SK-N-SH treated with all-trans-retinoic acid at 6 μM for 48 hours (cell line): ENCODE data around the gene PTPRJ.

Experiments used
- ATAC-seq: fragments of 200-7000 bp; cut with Tn5 transposase; 3 replicates; pipeline ENCODE4 v1.9.1; 2020; ENCODE audit warnings: mild to moderate bottlenecking, moderate library complexity
- ARNTL ChIP-seq: fragments of 450-650 bp; formaldehyde crosslinking; IDR thresholded peaks from 2 replicates; pipeline ENCODE4 v1.5.0; 2020; ENCODE audit warnings: low read depth, mild to moderate bottlenecking, moderate library complexity, borderline replicate concordance
- BACH2 ChIP-seq: fragments of 250-450 bp; sonication (Bioruptor Pico); IDR thresholded peaks from 2 replicates; pipeline ENCODE4 v1.9.0; 2021; ENCODE audit warnings: mild to moderate bottlenecking, borderline replicate concordance
- CSDC2 ChIP-seq: fragments of 250-450 bp; sonication (Bioruptor Pico); IDR thresholded peaks from 2 replicates; pipeline ENCODE4 v1.5.0; 2020; ENCODE audit warnings: mild to moderate bottlenecking, moderate library complexity
- ESRRG ChIP-seq: fragments of 250-450 bp; sonication (Bioruptor Pico); IDR thresholded peaks from 2 replicates; pipeline ENCODE4 v1.6.1; 2021; ENCODE audit warnings: mild to moderate bottlenecking
- GLIS3 ChIP-seq: fragments of 250-450 bp; sonication (Bioruptor Pico); IDR thresholded peaks from 2 replicates; pipeline ENCODE4 v1.5.0; 2020; ENCODE audit warnings: mild to moderate bottlenecking, moderate library complexity
- ISL1 ChIP-seq: fragments of 250-450 bp; sonication (Bioruptor Pico); IDR thresholded peaks from 2 replicates; pipeline ENCODE4 v2.1.2; 2022; ENCODE audit warnings: mild to moderate bottlenecking, moderate library complexity
- OSR1 ChIP-seq: fragments of 250-450 bp; sonication (Bioruptor Pico); IDR thresholded peaks from 2 replicates; pipeline ENCODE4 v1.8.0; 2022; ENCODE audit warnings: moderate library complexity, mild to moderate bottlenecking, inconsistent platforms
- PATZ1 ChIP-seq: fragments of 250-450 bp; sonication (Bioruptor Pico); IDR thresholded peaks from 2 replicates; pipeline ENCODE4 v1.8.0; 2020; ENCODE audit warnings: mild to moderate bottlenecking, moderate library complexity, borderline replicate concordance
- POU6F1 ChIP-seq: fragments of 250-450 bp; sonication (Bioruptor Pico); IDR thresholded peaks from 2 replicates; pipeline ENCODE4 v1.8.0; 2021; ENCODE audit warnings: low read depth, mild to moderate bottlenecking, moderate library complexity, borderline replicate concordance
- PPARA ChIP-seq: fragments of 250-450 bp; sonication (Bioruptor Pico); IDR thresholded peaks from 2 replicates; pipeline ENCODE4 v1.5.0; 2020; ENCODE audit warnings: mild to moderate bottlenecking, borderline replicate concordance
- RARB ChIP-seq: fragments of 250-450 bp; sonication (Bioruptor Pico); IDR thresholded peaks from 2 replicates; pipeline ENCODE4 v1.8.0; 2021; ENCODE audit warnings: mild to moderate bottlenecking, moderate library complexity
- SNAI2 ChIP-seq: fragments of 250-450 bp; sonication (Bioruptor Pico); IDR thresholded peaks from 2 replicates; pipeline ENCODE4 v1.5.0; 2020; ENCODE audit warnings: mild to moderate bottlenecking, moderate library complexity
- TCF4 ChIP-seq: fragments of 250-450 bp; sonication (Bioruptor Pico); IDR thresholded peaks from 2 replicates; pipeline ENCODE4 v1.8.0; 2021; ENCODE audit warnings: mild to moderate bottlenecking, moderate library complexity, borderline replicate concordance
- ZC3H10 ChIP-seq: fragments of 250-450 bp; sonication (Bioruptor Pico); IDR thresholded peaks from 2 replicates; pipeline ENCODE4 v1.5.1; 2021; ENCODE audit warnings: mild to moderate bottlenecking, moderate library complexity
- ZFP3 ChIP-seq: fragments of 250-450 bp; sonication (Bioruptor Pico); IDR thresholded peaks from 2 replicates; pipeline ENCODE4 v1.5.0; 2020; ENCODE audit warnings: mild to moderate bottlenecking, moderate library complexity
- ZFP30 ChIP-seq: fragments of 450-650 bp; formaldehyde crosslinking; IDR thresholded peaks from 2 replicates; pipeline ENCODE4 v1.5.0; 2022; ENCODE audit warnings: mild to moderate bottlenecking, moderate library complexity
- ZNF565 ChIP-seq: fragments of 450-650 bp; formaldehyde crosslinking; conservative IDR thresholded peaks from 2 replicates; pipeline ENCODE4 v1.5.0; 2020; ENCODE audit warnings: low read depth, mild to moderate bottlenecking, moderate library complexity
- ZNF70 ChIP-seq: fragments of 450-650 bp; formaldehyde crosslinking; IDR thresholded peaks from 2 replicates; pipeline ENCODE4 v1.5.0; 2020; ENCODE audit warnings: mild to moderate bottlenecking, moderate library complexity
- ZNF8 ChIP-seq: fragments of 450-650 bp; formaldehyde crosslinking; IDR thresholded peaks from 2 replicates; pipeline ENCODE4 v1.5.0; 2020; ENCODE audit warnings: mild to moderate bottlenecking, moderate library complexity
- TF ChIP-seq, protein P1 (sequence below): fragments of 250-450 bp; sonication (Bioruptor Pico); IDR thresholded peaks from 2 replicates; pipeline ENCODE4 v1.5.1; 2020; ENCODE audit warnings: low read depth, mild to moderate bottlenecking, moderate library complexity
- TF ChIP-seq, protein P2 (sequence below): fragments of 250-450 bp; sonication (Bioruptor Pico); IDR thresholded peaks from 2 replicates; pipeline ENCODE4 v1.5.0; 2020; ENCODE audit warnings: mild to moderate bottlenecking, moderate library complexity

PTPRJ gene

DNA sequence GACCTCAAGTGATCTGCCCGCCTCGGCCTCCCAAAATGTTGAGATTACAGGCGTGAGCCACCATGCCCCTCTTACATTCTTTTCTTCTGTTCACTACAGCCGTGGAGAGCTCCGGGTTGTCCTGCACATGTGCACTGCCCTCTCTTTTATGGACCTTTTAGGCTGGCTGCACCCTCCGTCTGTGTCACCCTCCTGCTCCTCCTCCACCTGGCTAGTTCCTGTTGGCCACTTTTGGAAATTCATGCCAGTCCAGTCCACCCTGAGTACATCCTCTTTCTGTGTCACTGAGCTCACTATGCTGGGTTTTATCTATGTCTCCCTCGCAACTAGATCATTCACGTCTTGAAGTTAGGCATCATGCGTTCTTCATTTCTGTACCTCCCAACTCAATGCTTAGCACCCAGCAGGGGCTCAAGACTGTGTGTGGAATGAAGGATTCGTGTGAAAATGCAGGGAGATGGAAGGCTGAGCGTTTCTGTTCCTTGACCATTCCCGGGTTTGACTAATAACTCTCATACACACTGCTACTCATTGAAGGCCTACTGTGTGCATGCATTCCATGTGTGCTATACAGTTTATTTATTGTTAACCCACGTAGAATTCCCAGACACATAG, 60.6 kb downstream of the PTPRJ start (continued):
- TF ChIP-seq, protein P1, sequence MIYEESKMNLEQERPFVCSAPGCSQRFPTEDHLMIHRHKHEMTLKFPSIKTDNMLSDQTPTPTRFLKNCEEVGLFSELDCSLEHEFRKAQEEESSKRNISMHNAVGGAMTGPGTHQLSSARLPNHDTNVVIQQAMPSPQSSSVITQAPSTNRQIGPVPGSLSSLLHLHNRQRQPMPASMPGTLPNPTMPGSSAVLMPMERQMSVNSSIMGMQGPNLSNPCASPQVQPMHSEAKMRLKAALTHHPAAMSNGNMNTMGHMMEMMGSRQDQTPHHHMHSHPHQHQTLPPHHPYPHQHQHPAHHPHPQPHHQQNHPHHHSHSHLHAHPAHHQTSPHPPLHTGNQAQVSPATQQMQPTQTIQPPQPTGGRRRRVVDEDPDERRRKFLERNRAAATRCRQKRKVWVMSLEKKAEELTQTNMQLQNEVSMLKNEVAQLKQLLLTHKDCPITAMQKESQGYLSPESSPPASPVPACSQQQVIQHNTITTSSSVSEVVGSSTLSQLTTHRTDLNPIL (CRISPR knock-in tag): no peak
- no peak for TF ChIP-seq PATZ1 (CRISPR knock-in tag)
- no peak for TF ChIP-seq ZNF565 (CRISPR knock-in tag)
- no peak for TF ChIP-seq RARB (CRISPR knock-in tag)
- no peak for TF ChIP-seq TCF4 (CRISPR knock-in tag)
- TF ChIP-seq ISL1 (CRISPR knock-in tag): no peak
- TF ChIP-seq ZFP30 (CRISPR knock-in tag): no peak
- no peak for TF ChIP-seq ZNF8 (CRISPR knock-in tag)
- TF ChIP-seq POU6F1: no peak

GRCh38 chr11:48041877-48042695, 61.7 kb downstream of the PTPRJ start:
- TF ChIP-seq ISL1 (CRISPR knock-in tag) (no peak), SNAI2 (no peak), CSDC2 (CRISPR knock-in tag) (no peak), ZC3H10 (CRISPR knock-in tag) (no peak), TCF4 (CRISPR knock-in tag) (no peak), RARB (CRISPR knock-in tag) (no peak), ARNTL (CRISPR knock-in tag) (no peak), ZFP3 (CRISPR knock-in tag) (no peak), GLIS3 (CRISPR knock-in tag) (no peak), ESRRG (no peak), ZFP30 (CRISPR knock-in tag) (no peak), ZNF70 (no peak), POU6F1 (no peak), PATZ1 (CRISPR knock-in tag) (no peak), PPARA (CRISPR knock-in tag) (no peak), OSR1 (CRISPR knock-in tag) (no peak), BACH2 (no peak)
- TF ChIP-seq, protein P2, sequence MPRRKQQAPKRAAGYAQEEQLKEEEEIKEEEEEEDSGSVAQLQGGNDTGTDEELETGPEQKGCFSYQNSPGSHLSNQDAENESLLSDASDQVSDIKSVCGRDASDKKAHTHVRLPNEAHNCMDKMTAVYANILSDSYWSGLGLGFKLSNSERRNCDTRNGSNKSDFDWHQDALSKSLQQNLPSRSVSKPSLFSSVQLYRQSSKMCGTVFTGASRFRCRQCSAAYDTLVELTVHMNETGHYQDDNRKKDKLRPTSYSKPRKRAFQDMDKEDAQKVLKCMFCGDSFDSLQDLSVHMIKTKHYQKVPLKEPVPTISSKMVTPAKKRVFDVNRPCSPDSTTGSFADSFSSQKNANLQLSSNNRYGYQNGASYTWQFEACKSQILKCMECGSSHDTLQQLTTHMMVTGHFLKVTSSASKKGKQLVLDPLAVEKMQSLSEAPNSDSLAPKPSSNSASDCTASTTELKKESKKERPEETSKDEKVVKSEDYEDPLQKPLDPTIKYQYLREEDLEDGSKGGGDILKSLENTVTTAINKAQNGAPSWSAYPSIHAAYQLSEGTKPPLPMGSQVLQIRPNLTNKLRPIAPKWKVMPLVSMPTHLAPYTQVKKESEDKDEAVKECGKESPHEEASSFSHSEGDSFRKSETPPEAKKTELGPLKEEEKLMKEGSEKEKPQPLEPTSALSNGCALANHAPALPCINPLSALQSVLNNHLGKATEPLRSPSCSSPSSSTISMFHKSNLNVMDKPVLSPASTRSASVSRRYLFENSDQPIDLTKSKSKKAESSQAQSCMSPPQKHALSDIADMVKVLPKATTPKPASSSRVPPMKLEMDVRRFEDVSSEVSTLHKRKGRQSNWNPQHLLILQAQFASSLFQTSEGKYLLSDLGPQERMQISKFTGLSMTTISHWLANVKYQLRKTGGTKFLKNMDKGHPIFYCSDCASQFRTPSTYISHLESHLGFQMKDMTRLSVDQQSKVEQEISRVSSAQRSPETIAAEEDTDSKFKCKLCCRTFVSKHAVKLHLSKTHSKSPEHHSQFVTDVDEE: no peak
- TF ChIP-seq, protein P1 (CRISPR knock-in tag): no peak
- TF ChIP-seq, all 23 proteins: peak for 0
- no peak for ATAC-seq
